HepG2 (cell line): ENCODE results near the gene ZNF341. TPM values are rescaled to one million over a fixed set of nuclear protein-coding genes. Genes with fewer than 3 reads are reported as not detected.

ENCODE experiments used
- CREM ChIP-seq, 2 experiments: sonication (generic) in 1 of 2; formaldehyde crosslinking in 1 of 2; IDR thresholded peaks; 2 replicates each; pipeline versions ENCODE4 v1.4.0 to v1.6.1; 2016 to 2020; ENCODE audit warnings: antibody characterized with exemption in 1 of 2, mild to moderate bottlenecking in 1 of 2, missing genetic modification reagents in 1 of 2
- E2F5 ChIP-seq: sonication (generic); formaldehyde crosslinking; conservative IDR thresholded peaks from 2 replicates; pipeline ENCODE4 v1.4.0; 2020; ENCODE audit warnings: missing genetic modification reagents
- HOMEZ ChIP-seq: IDR thresholded peaks from 2 replicates; pipeline ENCODE4 v1.6.1; 2016; ENCODE audit warnings: low read depth
- KDM5A ChIP-seq: fragments of 200-600 bp; sonication (generic); IDR thresholded peaks from 2 replicates; pipeline ENCODE4 v1.7.0; 2018; ENCODE audit warnings: antibody characterized with exemption, mild to moderate bottlenecking, low read length, borderline replicate concordance
- MAFF ChIP-seq: IDR thresholded peaks from 2 replicates; pipeline ENCODE4 v1.6.1; 2011; ENCODE audit warnings: low read depth, low read length, improper control_type of control experiment
- PRDM10 ChIP-seq: sonication (generic); formaldehyde crosslinking; IDR thresholded peaks from 2 replicates; pipeline ENCODE4 v1.4.0; 2020; ENCODE audit warnings: low read depth, missing genetic modification reagents
- PRDM4 ChIP-seq: sonication (generic); formaldehyde crosslinking; IDR thresholded peaks from 2 replicates; pipeline ENCODE4 v1.9.0; 2021; ENCODE audit warnings: missing genetic modification reagents, borderline replicate concordance
- RAD51 ChIP-seq: fragments of 450-650 bp; IDR thresholded peaks from 2 replicates; pipeline ENCODE4 v1.6.1; 2016; ENCODE audit warnings: borderline replicate concordance
- REL ChIP-seq: sonication (generic); formaldehyde crosslinking; conservative IDR thresholded peaks from 2 replicates; pipeline ENCODE4 v1.8.0; 2022; ENCODE audit warnings: mild to moderate bottlenecking, missing genetic modification reagents, moderate library complexity
- TBP ChIP-seq: sonication (generic); formaldehyde crosslinking; IDR thresholded peaks from 2 replicates; pipeline ENCODE4 v1.5.0; 2020; ENCODE audit warnings: missing genetic modification reagents
- TRIM24 ChIP-seq: sonication (generic); formaldehyde crosslinking; IDR thresholded peaks from 2 replicates; pipeline ENCODE4 v1.8.0; 2022; ENCODE audit warnings: mild to moderate bottlenecking, missing genetic modification reagents
- ZIK1 ChIP-seq: sonication (generic); formaldehyde crosslinking; IDR thresholded peaks from 2 replicates; pipeline ENCODE4 v1.5.0; 2020; ENCODE audit warnings: mild to moderate bottlenecking, low read depth, missing genetic modification reagents, borderline replicate concordance
- ZNF17 ChIP-seq: sonication (generic); formaldehyde crosslinking; IDR thresholded peaks from 2 replicates; pipeline ENCODE4 v1.5.0; 2020; ENCODE audit warnings: mild to moderate bottlenecking, missing genetic modification reagents
- ZNF281 ChIP-seq: sonication (generic); formaldehyde crosslinking; IDR thresholded peaks from 2 replicates; pipeline ENCODE4 v1.4.0; 2020; ENCODE audit warnings: missing genetic modification reagents, borderline replicate concordance
- ZNF746 ChIP-seq: sonication (generic); formaldehyde crosslinking; IDR thresholded peaks from 2 replicates; pipeline ENCODE4 v1.8.0; 2022; ENCODE audit warnings: mild to moderate bottlenecking, missing genetic modification reagents
- ZNF780A ChIP-seq: sonication (generic); formaldehyde crosslinking; IDR thresholded peaks from 2 replicates; pipeline ENCODE4 v1.8.0; 2022; ENCODE audit warnings: mild to moderate bottlenecking, missing genetic modification reagents, moderate library complexity
- ZSCAN30 ChIP-seq: sonication (generic); formaldehyde crosslinking; IDR thresholded peaks from 2 replicates; pipeline ENCODE4 v1.5.0; 2020; ENCODE audit warnings: mild to moderate bottlenecking, missing genetic modification reagents
- polyA plus RNA-seq, 8 experiments: library from polyadenylated mRNA; depleted of rRNA in 3 of 8; stranded (reverse) in 7 of 8; unstranded in 1 of 8; fragments of >200 nt; fragmentation: Illumina TruSeq in 4 of 8; extraction: Trizol in 4 of 8; gene quantifications; 2 replicates each; pipeline versions ENCODE4 v1.2.1 to v1.2.3, GENCODE V29; 2011 to 2016; ENCODE audit warnings: low read depth in 4 of 8, missing spikeins in 1 of 8, mixed read lengths in 1 of 8; ENCODE audit not compliant: insufficient read depth in 1 of 8
- total RNA-seq, 5 experiments: library from RNA; depleted of rRNA; stranded (reverse); fragments of >200 nt; fragmentation: Illumina TruSeq; extraction: Trizol; gene quantifications; 2 replicates each; pipeline ENCODE4 v1.2.3, GENCODE V29; 2016; ENCODE audit warnings: low read depth in 1 of 5

The ZNF341 gene
- total and polyA plus RNA-seq, 2 of the 13 experiments (the other 11 are each of a cell fraction or from before 2014, with no cell fraction given): 1.1 to 2.2 TPM

- TF ChIP-seq ZSCAN30 (CRISPR knock-in tag) (0 out of 2 replicates have a peak, but pooled peaks have one; percentile 39), PRDM4 (CRISPR knock-in tag) (no peak), E2F5 (no peak), KDM5A (0 out of 2 replicates have a peak, but pooled peaks have one; percentile 14), RAD51 (no peak), CREM (IDR thresholded peaks at IDR 0.05) (0 out of 2 replicates have a peak, but pooled peaks have one; percentile 27), CREM (CRISPR knock-in tag; IDR thresholded peaks at IDR 0.05) (no peak), MAFF (no peak), PRDM10 (no peak), REL (CRISPR knock-in tag) (no peak), ZNF281 (CRISPR knock-in tag) (no peak), ZIK1 (CRISPR knock-in tag) (no peak), ZNF780A (CRISPR knock-in tag) (no peak), ZNF746 (CRISPR knock-in tag) (no peak), HOMEZ (CRISPR knock-in tag) (0 out of 2 replicates have a peak, but pooled peaks have one; percentile 13), TRIM24 (CRISPR knock-in tag) (no peak), ZNF17 (CRISPR knock-in tag) (no peak), TBP (CRISPR knock-in tag) (no peak)
Measured at GRCh38 chr20:33812152-33812849, 80.5 kb downstream of the ZNF341 start (continued).
